GM12878 (cell line): ENCODE data around the gene FHL3. TPM values are rescaled to one million over a fixed set of nuclear protein-coding genes. Genes with fewer than 3 reads are reported as not detected.

ENCODE experiments used
- CHD2 ChIP-seq: IDR thresholded peaks from 2 replicates; pipeline ENCODE4 v1.6.1; 2011; ENCODE audit warnings: low read depth, low read length, improper control_type of control experiment, borderline replicate concordance
- CHD4 ChIP-seq: fragments of 200-600 bp; sonication (generic); IDR thresholded peaks from 2 replicates; pipeline ENCODE4 v1.6.1; 2016; ENCODE audit warnings: mild to moderate bottlenecking
- EP300 ChIP-seq, 2 experiments: fragments of 150-350 bp in 1 of 2; IDR thresholded peaks; 2 replicates each; pipeline ENCODE4 v1.6.1; 2011 to 2012; ENCODE audit warnings: low read depth in 2 of 2, low read length in 2 of 2, borderline replicate concordance in 1 of 2, improper control_type of control experiment in 1 of 2, inconsistent platforms in 1 of 2; ENCODE audit not compliant: control insufficient read depth in 1 of 2
- HCFC1 ChIP-seq: fragments of 150-350 bp; IDR thresholded peaks from 2 replicates; pipeline ENCODE4 v1.6.1; 2014; ENCODE audit warnings: low read length
- IRF5 ChIP-seq: fragments of 450-650 bp; IDR thresholded peaks from 2 replicates; pipeline ENCODE4 v1.6.1; 2017; ENCODE audit warnings: borderline replicate concordance
- JUND ChIP-seq: IDR thresholded peaks from 2 replicates; pipeline ENCODE4 v1.6.1; 2012; ENCODE audit warnings: low read depth, mild to moderate bottlenecking, low read length, improper control_type of control experiment, moderate library complexity
- KAT2A ChIP-seq: conservative IDR thresholded peaks from 2 replicates; pipeline ENCODE4 v1.6.1; 2011; ENCODE audit warnings: low read depth, low read length; ENCODE audit not compliant: control insufficient read depth
- KLF5 ChIP-seq: fragments of 450-650 bp; IDR thresholded peaks from 2 replicates; pipeline ENCODE4 v1.6.1; 2014; ENCODE audit warnings: mild to moderate bottlenecking; ENCODE audit not compliant: partially characterized antibody
- MEF2B ChIP-seq: fragments of 450-650 bp; IDR thresholded peaks from 2 replicates; pipeline ENCODE4 v1.6.1; 2018; ENCODE audit warnings: mild to moderate bottlenecking, moderate library complexity; ENCODE audit not compliant: partially characterized antibody, poor library complexity, severe bottlenecking
- NBN ChIP-seq: fragments of 450-650 bp; IDR thresholded peaks from 2 replicates; pipeline ENCODE4 v1.6.1; 2016
- NR2C1 ChIP-seq: fragments of 450-650 bp; IDR thresholded peaks from 2 replicates; pipeline ENCODE4 v1.6.1; 2017; ENCODE audit warnings: antibody characterized with exemption, mild to moderate bottlenecking, moderate library complexity
- PRDM15 ChIP-seq: fragments of 450-650 bp; formaldehyde crosslinking; IDR thresholded peaks from 2 replicates; pipeline ENCODE4 v1.4.0; 2020; ENCODE audit warnings: mild to moderate bottlenecking, moderate library complexity
- SMAD5 ChIP-seq: IDR thresholded peaks from 2 replicates; pipeline ENCODE4 v1.6.1; 2016; ENCODE audit warnings: antibody characterized with exemption, low read depth
- STAT3 ChIP-seq: IDR thresholded peaks from 2 replicates; pipeline ENCODE4 v1.6.1; 2011; ENCODE audit warnings: low read depth, low read length, improper control_type of control experiment
- ZBTB33 ChIP-seq: fragments of 450-650 bp; IDR thresholded peaks from 2 replicates; pipeline ENCODE4 v1.6.1; 2017; ENCODE audit warnings: mild to moderate bottlenecking
- polyA plus RNA-seq, 11 experiments: library from polyadenylated mRNA; depleted of rRNA in 4 of 11; unstranded in 6 of 11; stranded (reverse) in 5 of 11; fragments of >200 nt; fragmentation: Nextera tagmentation in 4 of 11; fragmentation: Illumina TruSeq in 1 of 11; extraction: Ambion mirVana in 4 of 11; extraction: Trizol in 1 of 11; gene quantifications; 1 replicate in 1 of 11; 2 replicates in 10 of 11; pipeline versions ENCODE4 v1.2.1 to v1.2.3, GENCODE V29; 2011 to 2016; ENCODE audit warnings: inconsistent platforms in 2 of 11, missing spikeins in 2 of 11, low read depth in 1 of 11
- total RNA-seq, 4 experiments: library from RNA; depleted of rRNA in 3 of 4; stranded (reverse); fragments of >200 nt in 3 of 4; fragmentation: Illumina TruSeq in 1 of 4; extraction: Trizol in 1 of 4; gene quantifications; 2 replicates each; pipeline versions ENCODE4 v1.2.1 to v1.2.3, GENCODE V29; 2013 to 2021
- TF ChIP-seq, protein P1 (sequence below): fragments of 450-650 bp; IDR thresholded peaks from 2 replicates; pipeline ENCODE4 v1.6.1; 2014; ENCODE audit warnings: mild to moderate bottlenecking
- TF ChIP-seq, protein P2 (sequence below): IDR thresholded peaks from 2 replicates; pipeline ENCODE4 v1.6.1; 2011; ENCODE audit warnings: low read depth, low read length, improper control_type of control experiment, borderline replicate concordance

Gene FHL3
- total and polyA plus RNA-seq, 10 of the 15 experiments (the other 5 are each of a cell fraction or from before 2014, with no cell fraction given) = 0.26 to 13.9 (median 7.9) TPM

GRCh38 chr1:38052750-38053415 lies 47.6 kb upstream of the FHL3 start (continued):
- no peak for TF ChIP-seq NR2C1
- no peak for TF ChIP-seq CHD4
- TF ChIP-seq KLF5 = no peak
- TF ChIP-seq SMAD5 = no peak
- no peak for TF ChIP-seq ZBTB33
- TF ChIP-seq STAT3 = no peak
- TF ChIP-seq NBN = 0 out of 2 replicates have a peak, but pooled peaks have one; percentile 70
- TF ChIP-seq PRDM15 (CRISPR knock-in tag) = no peak
- no peak for TF ChIP-seq JUND
- TF ChIP-seq IRF5 = no peak
- TF ChIP-seq, protein P1, sequence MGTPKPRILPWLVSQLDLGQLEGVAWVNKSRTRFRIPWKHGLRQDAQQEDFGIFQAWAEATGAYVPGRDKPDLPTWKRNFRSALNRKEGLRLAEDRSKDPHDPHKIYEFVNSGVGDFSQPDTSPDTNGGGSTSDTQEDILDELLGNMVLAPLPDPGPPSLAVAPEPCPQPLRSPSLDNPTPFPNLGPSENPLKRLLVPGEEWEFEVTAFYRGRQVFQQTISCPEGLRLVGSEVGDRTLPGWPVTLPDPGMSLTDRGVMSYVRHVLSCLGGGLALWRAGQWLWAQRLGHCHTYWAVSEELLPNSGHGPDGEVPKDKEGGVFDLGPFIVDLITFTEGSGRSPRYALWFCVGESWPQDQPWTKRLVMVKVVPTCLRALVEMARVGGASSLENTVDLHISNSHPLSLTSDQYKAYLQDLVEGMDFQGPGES = no peak
- no peak for TF ChIP-seq KAT2A
- no peak for TF ChIP-seq CHD2
- TF ChIP-seq MEF2B = peak; percentile 93
- no peak for TF ChIP-seq HCFC1
- TF ChIP-seq, protein P2, sequence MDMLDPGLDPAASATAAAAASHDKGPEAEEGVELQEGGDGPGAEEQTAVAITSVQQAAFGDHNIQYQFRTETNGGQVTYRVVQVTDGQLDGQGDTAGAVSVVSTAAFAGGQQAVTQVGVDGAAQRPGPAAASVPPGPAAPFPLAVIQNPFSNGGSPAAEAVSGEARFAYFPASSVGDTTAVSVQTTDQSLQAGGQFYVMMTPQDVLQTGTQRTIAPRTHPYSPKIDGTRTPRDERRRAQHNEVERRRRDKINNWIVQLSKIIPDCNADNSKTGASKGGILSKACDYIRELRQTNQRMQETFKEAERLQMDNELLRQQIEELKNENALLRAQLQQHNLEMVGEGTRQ = no peak
- peak; percentile 54 to 71; a peak in 2 of 4 replicates for TF ChIP-seq EP300 (IDR thresholded peaks at IDR 0.05; ENCODE audit: borderline replicate concordance in 1 of 2, control insufficient read depth in 1 of 2, low read depth in 2 of 2, low read length in 2 of 2)
